Smooth muscle cell (in vitro differentiated cells): ENCODE measurements around the gene AHCTF1. TPM values are rescaled to one million over a fixed set of nuclear protein-coding genes. Genes with fewer than 3 reads are reported as not detected.

Experiments
- DNase-seq: peaks from one replicate; lab custom pipeline; 2025; ENCODE audit not compliant: unreplicated experiment; lab: John Stamatoyannopoulos, UW
- H2AFZ ChIP-seq: fragments of 200-600 bp; sonication (generic); 2 replicates; pipeline ENCODE4 v1.6.0; 2016; ENCODE audit warnings: antibody characterized with exemption, low read depth, mild to moderate bottlenecking
- H3F3A ChIP-seq: fragments of 200-600 bp; sonication (generic); 2 replicates; pipeline ENCODE4 v1.6.0; 2017; ENCODE audit warnings: antibody characterized with exemption, low read depth
- H3K27ac ChIP-seq: fragments of 200-600 bp; sonication (generic); 2 replicates; pipeline ENCODE4 v1.5.1; 2016; ENCODE audit warnings: low read depth, mild to moderate bottlenecking
- H3K27me3 ChIP-seq: fragments of 200-600 bp; sonication (generic); 2 replicates; pipeline ENCODE4 v1.6.1; 2016; ENCODE audit warnings: low read depth, mild to moderate bottlenecking
- H3K36me3 ChIP-seq: fragments of 200-600 bp; sonication (generic); 2 replicates; pipeline ENCODE4 v1.5.1; 2016; ENCODE audit warnings: low read depth
- H3K4me1 ChIP-seq: fragments of 200-600 bp; sonication (generic); 2 replicates; pipeline ENCODE4 v1.5.1; 2016; ENCODE audit warnings: low read depth
- H3K4me2 ChIP-seq: fragments of 200-600 bp; sonication (generic); 2 replicates; pipeline ENCODE4 v1.6.0; 2016; ENCODE audit warnings: mild to moderate bottlenecking
- H3K4me3 ChIP-seq: fragments of 200-600 bp; sonication (generic); 2 replicates; pipeline ENCODE4 v1.5.1; 2016; ENCODE audit warnings: mild to moderate bottlenecking
- H3K79me2 ChIP-seq: fragments of 200-600 bp; sonication (generic); 2 replicates; pipeline ENCODE4 v1.6.0; 2016; ENCODE audit warnings: low read depth, mild to moderate bottlenecking
- H3K9ac ChIP-seq: fragments of 200-600 bp; sonication (generic); 2 replicates; pipeline ENCODE4 v1.6.0; 2016; ENCODE audit warnings: low read depth
- H3K9me3 ChIP-seq: fragments of 200-600 bp; sonication (generic); replicated peaks from 2 replicates; pipeline ENCODE4 v1.5.1; 2016; ENCODE audit warnings: low read depth
- H4K20me1 ChIP-seq: fragments of 200-600 bp; sonication (generic); 2 replicates; pipeline ENCODE4 v1.6.0; 2016; ENCODE audit warnings: low read depth
- WGBS: methylation state at CpG from one replicate; pipeline ENCODE4 v1.1.7; 2016; ENCODE audit warnings: low lambda C conversion rate; 5-methylcytosine and 5-hydroxymethylcytosine counted together
- polyA plus RNA-seq: library from polyadenylated mRNA; unstranded; fragments of >200 nt; fragmentation: Nextera tagmentation; extraction: Ambion mirVana; gene quantifications from 2 replicates; pipeline ENCODE4 v1.2.1, GENCODE V29; 2016
- total RNA-seq: library from RNA; depleted of rRNA; stranded (reverse); fragments of >200 nt; gene quantifications from 2 replicates; pipeline ENCODE4 v1.2.3, GENCODE V29; 2014
- TF ChIP-seq, protein P1 (sequence below): fragments of 200-600 bp; sonication (generic); IDR thresholded peaks from 2 replicates; pipeline ENCODE4 v1.5.1; 2017; ENCODE audit warnings: borderline replicate concordance, mild to moderate bottlenecking, antibody characterized with exemption; ENCODE audit not compliant: insufficient read depth, poor library complexity, severe bottlenecking

Gene AHCTF1
- total and polyA plus RNA-seq, 2 experiments from 2014 or later, result 7.2 to 34.0 TPM

DNA sequence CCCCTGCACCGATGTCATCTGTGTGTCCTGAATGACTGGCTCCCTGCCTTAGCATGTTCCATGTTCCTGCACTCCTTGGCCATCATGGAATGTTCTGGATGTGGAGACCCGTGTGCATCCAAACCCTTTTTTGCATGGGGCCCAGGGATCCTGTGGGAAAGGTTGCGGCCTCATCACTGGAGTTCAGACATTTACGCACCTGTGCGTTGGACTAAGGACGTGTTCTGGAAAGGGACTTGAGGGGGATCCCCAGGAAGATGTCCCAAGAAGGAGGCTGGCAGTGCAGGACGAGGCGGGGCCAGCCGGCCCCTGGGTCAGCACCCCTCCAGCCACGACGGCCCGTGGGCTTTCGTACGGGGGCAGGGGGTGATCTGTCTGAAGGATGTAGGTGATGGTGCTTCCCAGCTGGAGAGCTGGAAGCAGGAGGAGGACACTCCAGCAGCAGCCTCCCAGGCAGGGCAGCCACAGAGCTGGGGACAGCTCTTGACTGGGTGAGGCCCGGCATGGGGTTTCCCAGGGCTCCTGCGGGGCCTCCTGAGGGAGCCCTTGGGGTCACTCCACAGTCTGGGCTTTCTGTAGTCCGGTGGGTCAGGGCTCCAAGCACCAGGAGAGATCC, 140.3 kb downstream of the AHCTF1 start:
- H3K4me1 ChIP-seq, result no peaks in the 10 kb centered on the region
- TF ChIP-seq, protein P1, sequence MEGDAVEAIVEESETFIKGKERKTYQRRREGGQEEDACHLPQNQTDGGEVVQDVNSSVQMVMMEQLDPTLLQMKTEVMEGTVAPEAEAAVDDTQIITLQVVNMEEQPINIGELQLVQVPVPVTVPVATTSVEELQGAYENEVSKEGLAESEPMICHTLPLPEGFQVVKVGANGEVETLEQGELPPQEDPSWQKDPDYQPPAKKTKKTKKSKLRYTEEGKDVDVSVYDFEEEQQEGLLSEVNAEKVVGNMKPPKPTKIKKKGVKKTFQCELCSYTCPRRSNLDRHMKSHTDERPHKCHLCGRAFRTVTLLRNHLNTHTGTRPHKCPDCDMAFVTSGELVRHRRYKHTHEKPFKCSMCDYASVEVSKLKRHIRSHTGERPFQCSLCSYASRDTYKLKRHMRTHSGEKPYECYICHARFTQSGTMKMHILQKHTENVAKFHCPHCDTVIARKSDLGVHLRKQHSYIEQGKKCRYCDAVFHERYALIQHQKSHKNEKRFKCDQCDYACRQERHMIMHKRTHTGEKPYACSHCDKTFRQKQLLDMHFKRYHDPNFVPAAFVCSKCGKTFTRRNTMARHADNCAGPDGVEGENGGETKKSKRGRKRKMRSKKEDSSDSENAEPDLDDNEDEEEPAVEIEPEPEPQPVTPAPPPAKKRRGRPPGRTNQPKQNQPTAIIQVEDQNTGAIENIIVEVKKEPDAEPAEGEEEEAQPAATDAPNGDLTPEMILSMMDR, result no peak
- H3K9ac ChIP-seq, result no peak overlapping the region
- H3K4me2 ChIP-seq, result no peak overlapping the region
- no peaks in the 10 kb centered on the region for H3K79me2 ChIP-seq
- DNase-seq, result no peak
- H3K4me3 ChIP-seq, result no peak overlapping the region
- H2AFZ ChIP-seq, result no peak overlapping the region
- 90% methylated on average over 17 of the region's 17 CpGs for WGBS
- no peaks in the 10 kb centered on the region for H3K27me3 ChIP-seq
- H3K36me3 ChIP-seq, result no peaks in the 10 kb centered on the region
- no peaks in the 10 kb centered on the region for H3F3A ChIP-seq
- H3K27ac ChIP-seq, result no peak overlapping the region
- no peaks in the 10 kb centered on the region for H4K20me1 ChIP-seq
- no peaks in the 10 kb centered on the region for H3K9me3 ChIP-seq

DNA sequence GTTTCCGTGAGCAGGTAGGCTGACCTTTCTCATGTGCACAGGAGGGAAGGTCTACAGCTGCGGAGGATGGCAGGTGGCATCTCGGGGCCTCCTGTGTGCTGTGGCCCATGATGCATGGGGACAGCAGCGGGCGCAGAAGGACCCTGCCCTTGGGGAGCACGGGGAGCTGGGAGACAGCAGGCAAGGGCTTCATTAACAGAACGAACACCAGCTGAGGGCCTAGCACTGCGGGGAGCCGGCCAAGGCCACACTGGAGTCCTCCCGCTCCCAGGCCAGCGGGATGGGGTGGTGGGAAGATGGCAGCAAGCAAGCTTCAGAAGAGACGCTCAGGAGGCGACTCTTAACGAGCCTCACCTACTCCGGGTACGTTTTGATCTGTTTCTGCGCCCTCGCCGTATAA, 140.9 kb downstream of the AHCTF1 start:
- no peaks in the 10 kb centered on the region for H3K79me2 ChIP-seq
- H2AFZ ChIP-seq, result no peak overlapping the region
- H3K27me3 ChIP-seq, result no peaks in the 10 kb centered on the region
- H3K9me3 ChIP-seq, result no peaks in the 10 kb centered on the region
- WGBS, result 91% methylated on average over 19 of the region's 19 CpGs
- no peaks in the 10 kb centered on the region for H4K20me1 ChIP-seq
- no peak overlapping the region for H3K9ac ChIP-seq
- DNase-seq, result no peak
- TF ChIP-seq, protein P1, result no peak
- H3K4me2 ChIP-seq, result no peak overlapping the region
- no peaks in the 10 kb centered on the region for H3F3A ChIP-seq
- H3K36me3 ChIP-seq, result no peaks in the 10 kb centered on the region
- H3K27ac ChIP-seq, result no peak overlapping the region
- H3K4me1 ChIP-seq, result no peaks in the 10 kb centered on the region
- H3K4me3 ChIP-seq, result no peak overlapping the region

DNA sequence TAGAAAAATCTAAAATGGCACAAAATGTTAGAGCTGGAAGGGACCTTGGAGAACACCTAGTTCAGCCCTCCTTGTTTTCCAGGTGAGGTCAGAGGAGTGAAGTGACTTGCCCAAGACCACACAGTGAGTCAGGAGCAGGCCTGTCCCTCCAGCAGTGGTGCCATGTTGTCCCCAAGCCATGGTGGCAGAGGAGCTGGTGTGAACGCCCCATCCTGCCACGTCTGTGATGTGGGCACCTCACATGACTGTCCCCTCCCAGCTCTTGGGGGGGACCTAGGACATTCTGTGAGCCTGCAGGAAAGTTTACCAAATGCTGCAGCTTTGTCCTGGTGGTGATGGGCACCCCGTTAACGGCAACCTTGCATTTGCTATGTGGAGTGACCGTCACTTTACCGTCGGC, 141.4 kb downstream of the AHCTF1 start:
- Histone ChIP-seq H3F3A (no peaks in the 10 kb centered on the region), H3K9me3 (no peaks in the 10 kb centered on the region), H2AFZ (no peak overlapping the region), H3K79me2 (no peaks in the 10 kb centered on the region), H3K4me2 (no peak overlapping the region), H3K27me3 (no peaks in the 10 kb centered on the region), H4K20me1 (no peaks in the 10 kb centered on the region), H3K27ac (no peak overlapping the region), H3K36me3 (no peaks in the 10 kb centered on the region), H3K4me1 (no peaks in the 10 kb centered on the region), H3K9ac (no peak overlapping the region), H3K4me3 (no peak overlapping the region)
- DNase-seq, result no peak
- TF ChIP-seq, protein P1, result no peak
- WGBS, result 98% methylated on average over 7 of the region's 7 CpGs

DNA sequence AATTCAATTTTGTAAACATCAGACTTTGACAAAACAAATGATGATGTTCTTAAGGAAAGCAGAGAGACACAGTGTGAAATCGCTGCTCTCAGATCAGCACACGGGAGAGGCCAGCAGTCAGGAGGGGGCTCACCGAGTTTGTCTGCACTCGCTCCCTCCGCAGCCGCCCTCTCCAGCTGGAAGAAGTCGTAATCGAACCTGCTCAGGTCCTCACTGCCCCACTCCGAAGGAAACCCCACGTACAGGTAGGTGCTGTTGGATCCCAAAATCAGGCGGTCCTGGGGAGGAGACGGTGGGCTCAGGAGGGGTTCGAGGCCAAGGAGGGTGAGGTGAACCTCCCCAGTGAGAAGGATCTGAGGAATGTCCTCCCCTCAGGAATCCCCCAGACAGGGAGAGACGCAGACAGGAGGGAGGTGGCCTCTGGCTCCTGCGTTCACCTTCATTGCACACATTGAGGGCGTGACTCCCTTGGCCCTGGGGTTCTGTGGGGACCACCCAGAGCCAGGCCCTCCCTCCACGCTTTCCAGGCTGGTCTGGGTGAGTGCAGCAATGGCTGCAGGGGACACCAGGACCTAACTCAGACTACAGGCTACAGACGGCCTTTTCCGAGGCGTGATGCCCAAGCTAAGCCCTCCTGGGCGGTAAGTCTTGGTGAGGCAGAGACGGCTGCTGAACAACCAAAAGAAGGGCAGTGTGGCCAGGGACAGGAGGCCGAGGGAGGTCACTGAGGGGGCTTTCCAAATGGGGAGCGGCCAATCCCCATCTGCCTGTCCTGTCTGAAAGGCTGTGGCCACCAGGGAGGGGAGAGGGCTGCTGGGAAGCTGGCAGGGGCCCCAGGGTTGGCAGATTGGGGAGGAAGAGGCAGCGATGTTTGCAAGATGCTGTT, 142.1 kb downstream of the AHCTF1 start:
- Histone ChIP-seq H3K4me1 (no peaks in the 10 kb centered on the region), H3K27ac (no peak overlapping the region), H3K36me3 (no peaks in the 10 kb centered on the region), H4K20me1 (no peaks in the 10 kb centered on the region), H3F3A (no peaks in the 10 kb centered on the region), H3K4me3 (no peak overlapping the region), H3K9me3 (no peaks in the 10 kb centered on the region), H3K9ac (no peak overlapping the region), H3K27me3 (no peaks in the 10 kb centered on the region), H3K4me2 (peak overlapping the region; percentile 73), H2AFZ (no peak overlapping the region), H3K79me2 (no peaks in the 10 kb centered on the region)
- 85% methylated on average over 25 of the region's 25 CpGs for WGBS
- TF ChIP-seq, protein P1, result no peak
- DNase-seq, result no peak
